DOHH2 (cell line): Measurements from ENCODE around the gene GPD1.

ENCODE experiments used
- CTCF ChIP-seq: fragments of 200-600 bp; sonication (generic); IDR thresholded peaks from one replicate; pipeline ENCODE4 v1.5.1; 2014; ENCODE audit warnings: antibody characterized with exemption, mild to moderate bottlenecking, low read depth, low read length; ENCODE audit not compliant: poor library complexity, severe bottlenecking
- EZH2phosphoT487 ChIP-seq: fragments of 200-600 bp; sonication (generic); IDR thresholded peaks from 2 replicates; pipeline ENCODE4 v1.6.1; 2017; ENCODE audit warnings: borderline replicate concordance, mild to moderate bottlenecking, antibody characterized with exemption, low read length, moderate library complexity, mixed read lengths

DNA sequence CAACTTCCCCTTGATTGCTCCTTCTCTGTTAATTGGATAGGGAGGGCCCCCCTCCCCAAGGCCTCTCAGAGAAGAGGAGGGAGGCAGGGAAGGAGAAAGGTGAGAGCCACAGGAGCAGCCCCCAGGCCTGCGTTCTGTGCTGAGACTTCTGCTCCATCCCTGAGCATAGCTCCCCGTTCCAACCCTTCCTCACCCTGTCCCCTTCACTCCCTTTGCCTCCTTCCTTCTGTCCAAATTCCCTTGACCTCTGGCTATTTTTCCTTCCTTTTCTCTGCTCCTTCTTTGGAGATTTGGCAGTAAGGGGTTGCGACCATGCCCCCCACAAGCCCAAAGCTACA is 47.2 kb upstream of the GPD1 start:
- TF ChIP-seq CTCF: no peak
- no peak for TF ChIP-seq EZH2phosphoT487
